GM21576 (cell line): ENCODE measurements around the gene NOP9.
"Not testable (repeated sequence)": the region's sequence is repeated elsewhere in the genome, so short reads cannot be mapped to it uniquely, and the experiment has no call there.

ENCODE experiments used
- ATAC-seq: cut with Tn5 transposase; IDR thresholded peaks from one replicate; pipeline ENCODE4 v1.9.1; 2021; ENCODE audit warnings: mild to moderate bottlenecking, moderate library complexity; ENCODE audit not compliant: unreplicated experiment

The NOP9 gene

DNA sequence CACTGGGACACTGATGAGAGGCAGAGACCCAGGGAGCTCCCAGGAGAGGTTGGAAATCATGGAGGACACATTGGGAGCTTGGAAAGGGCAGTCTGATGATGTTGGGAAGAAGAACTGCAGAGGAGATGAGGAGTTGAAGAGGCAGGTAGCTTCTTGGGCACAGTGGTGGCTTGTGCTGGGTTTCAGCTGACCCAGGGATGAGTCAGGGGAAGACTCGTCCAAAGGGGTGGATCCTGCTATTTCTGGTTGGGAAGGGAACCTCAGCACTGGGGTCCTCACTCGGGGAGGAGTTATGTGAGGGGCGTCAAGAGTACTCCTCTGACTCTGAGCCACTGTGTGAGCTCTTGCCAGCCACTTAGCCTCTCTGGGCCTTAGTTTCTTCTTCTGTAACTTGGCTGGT lies 23.7 kb downstream of the NOP9 start:
- no peak for ATAC-seq

GRCh38 chr14:24324024-24324423 lies 24.4 kb downstream of the NOP9 start:
- ATAC-seq = no peak

DNA sequence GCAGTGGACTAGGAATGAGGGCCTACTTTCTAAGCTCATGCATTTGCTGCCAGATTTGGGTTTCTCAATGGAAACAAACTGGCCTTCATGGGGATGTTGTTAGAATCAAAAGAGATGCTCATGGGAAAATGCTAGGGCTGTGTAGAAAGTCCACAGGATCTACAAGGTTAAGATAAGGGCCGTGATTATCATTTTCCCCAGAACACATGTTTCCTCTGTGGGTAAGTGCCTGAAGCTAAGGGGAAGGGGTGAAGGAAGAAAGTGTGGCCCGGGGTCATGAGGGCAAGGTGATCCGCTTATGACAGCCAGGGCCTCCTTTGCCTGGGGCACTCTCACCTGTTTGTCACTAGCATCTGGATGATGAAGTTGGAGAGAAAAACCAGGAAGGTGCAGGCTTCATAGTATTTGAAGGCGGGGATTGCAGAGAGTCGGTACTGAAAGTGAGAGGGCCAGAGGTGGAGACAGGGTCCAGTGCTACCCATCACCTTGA lies 25.4 kb downstream of the NOP9 start:
- ATAC-seq = no peak

GRCh38 chr14:24325963-24326362 lies 26.3 kb downstream of the NOP9 start:
- ATAC-seq = no peak

DNA sequence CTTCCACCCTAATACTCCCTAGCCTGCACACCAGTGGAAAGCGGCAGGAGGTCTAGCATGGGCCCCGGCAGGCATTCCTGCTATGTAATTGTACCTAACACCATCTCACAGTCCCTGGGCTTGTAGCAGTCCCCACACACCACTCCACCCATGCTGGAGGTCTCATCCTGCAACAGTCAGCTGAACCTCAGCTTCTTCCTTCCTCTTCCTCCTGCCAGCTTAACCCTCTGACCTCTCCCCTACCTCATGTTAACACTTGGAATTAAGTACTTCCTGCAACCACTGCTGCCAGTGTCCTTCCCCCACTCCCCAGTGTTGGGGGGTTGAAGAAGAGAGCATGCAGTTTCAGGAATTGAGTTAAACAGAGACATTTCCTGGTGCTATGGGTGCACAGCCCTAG lies 27.7 kb downstream of the NOP9 start:
- no peak for ATAC-seq

DNA sequence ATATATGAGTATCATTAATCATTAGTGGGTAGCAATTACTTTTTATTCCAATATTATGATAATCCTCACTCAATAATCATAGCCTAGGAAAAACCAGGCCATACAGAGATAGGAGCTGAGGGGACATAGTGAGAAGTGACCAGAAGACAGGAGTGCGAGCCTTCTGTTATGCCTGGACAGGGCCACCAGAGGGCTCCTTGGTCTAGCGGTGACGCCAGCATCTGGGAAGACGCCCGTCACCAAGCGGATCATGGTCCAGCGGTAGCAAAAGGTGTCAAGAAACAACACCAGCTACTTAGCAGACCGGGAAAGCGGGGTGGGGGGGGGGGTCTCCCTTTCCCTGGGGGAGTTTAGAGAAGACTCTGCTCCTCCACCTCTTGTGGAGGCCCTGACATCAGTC lies 28.3 kb downstream of the NOP9 start:
- not testable (repeated sequence) for ATAC-seq

DNA sequence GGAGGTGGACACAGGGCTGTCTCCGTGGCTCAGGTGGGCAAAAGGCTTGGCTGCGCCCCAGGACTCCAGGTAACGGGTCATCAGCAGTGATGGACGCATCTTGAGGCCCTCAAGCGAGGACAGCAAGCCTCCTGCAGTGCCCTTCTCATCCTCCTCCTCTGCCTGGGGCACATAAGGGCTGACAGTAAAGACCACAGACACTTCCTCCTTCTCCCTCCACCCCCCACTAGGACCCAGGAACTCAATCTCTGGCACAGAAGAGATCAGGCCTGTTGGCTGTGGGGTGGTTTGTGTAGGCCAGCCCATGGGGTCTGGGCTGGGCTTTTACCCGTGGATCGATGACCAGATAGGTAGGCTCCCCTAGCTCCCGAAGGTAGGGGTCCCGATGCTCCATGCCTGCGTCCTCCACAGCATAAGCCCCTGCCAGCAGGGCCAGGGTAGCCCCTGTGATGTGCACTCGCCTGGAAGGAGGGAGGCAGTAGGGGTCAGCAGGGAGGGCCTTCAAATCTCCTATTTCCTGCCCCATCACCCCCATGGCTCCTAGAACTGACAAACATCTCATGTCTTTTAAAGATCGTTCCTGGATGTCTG lies 29.5 kb downstream of the NOP9 start:
- no peak for ATAC-seq

GRCh38 chr14:24329736-24330135 lies 30.1 kb downstream of the NOP9 start:
- no peak for ATAC-seq

DNA sequence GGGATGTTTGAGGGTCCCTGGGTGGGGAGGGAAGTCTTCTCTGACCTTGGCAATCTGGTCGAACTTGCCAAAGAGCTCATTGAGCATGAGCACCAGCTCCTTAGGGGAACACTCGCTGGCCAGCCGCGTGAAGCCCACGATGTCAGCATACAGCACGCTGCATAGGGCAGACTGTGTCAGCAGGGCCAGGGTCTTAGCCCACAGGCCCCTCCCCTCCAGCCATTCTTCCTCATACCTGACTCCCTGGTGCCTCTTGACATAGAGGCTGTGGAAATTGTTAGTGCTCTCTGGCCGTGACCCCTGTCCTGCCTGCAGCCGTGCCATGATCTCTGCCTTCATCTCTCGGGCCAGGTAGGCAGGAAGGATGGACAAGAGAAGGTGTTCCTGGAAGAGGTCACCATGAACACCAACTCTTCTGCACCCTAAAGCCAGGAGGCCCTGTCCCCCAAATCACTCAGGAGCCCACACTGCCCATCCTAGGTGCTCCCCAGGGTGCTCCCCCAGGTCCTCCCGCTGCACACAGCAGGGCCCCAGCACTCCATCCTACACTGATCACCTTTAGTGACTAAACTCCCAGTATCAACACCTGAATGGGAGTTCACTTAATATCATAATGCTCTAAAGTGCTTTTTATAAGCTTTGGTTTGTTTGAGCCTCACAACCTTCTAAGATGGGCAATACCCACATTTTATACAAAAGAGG lies 31.5 kb downstream of the NOP9 start:
- ATAC-seq = no peak

DNA sequence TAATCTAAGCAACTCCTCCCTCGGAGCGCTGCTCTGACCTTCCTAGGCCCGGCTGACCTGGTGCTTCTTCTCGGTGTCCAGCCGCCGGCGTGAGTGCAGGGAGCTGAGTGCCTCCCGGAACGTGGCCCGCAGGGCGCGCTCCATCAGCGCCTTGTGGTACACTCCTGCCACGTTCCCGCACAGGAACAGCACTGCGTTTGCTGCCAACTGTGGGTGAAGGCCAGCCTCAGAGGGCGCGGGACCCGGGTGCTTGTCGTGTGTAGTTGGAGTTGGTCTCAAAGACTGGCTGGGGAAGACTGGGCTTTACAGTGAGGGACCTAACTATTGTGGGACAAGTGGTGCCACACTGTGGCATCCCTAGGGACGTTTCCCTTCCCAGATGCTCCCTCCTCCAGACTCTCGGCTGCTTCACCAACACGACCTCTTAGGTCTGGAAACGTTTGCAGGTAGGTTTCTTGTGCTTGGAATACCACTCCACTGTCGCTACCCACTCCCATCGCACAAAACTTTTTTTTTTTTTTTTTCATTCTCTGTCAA lies 32.1 kb downstream of the NOP9 start:
- ATAC-seq = no peak

DNA sequence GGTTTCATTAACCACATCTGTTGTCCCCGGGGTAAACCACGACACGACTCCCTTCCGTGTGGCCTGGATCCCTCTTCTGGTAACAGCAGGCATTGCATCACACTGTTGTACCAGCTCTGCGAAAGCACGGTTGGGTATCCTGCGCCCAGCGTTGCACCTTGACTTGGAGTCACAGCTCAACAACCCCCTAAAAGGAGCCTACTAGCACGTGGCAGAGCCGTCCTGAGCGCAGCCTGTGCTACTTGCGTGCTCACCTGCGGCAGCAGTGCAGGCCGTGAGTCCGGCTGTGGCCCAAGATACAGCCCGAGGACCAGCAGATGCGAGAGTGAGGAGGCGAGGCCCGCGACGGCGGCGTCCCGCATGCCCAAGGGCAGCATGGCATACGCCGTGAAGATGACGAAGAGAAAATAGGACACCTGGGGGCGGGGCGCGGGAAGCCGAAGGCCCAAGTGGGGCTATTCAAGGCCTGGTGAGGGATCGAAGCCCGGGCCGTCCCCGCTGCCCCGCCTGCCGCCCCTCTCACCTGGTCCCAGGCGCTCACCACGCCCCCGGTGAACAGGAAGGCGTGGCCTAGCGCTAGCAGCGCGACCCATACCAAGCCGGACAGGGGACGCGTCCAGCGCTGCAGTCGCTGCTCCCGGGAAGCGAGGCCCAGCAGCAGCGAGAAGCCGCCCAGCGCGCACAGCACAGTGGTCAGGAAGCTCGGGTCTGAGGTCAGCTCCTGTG lies 32.8 kb downstream of the NOP9 start:
- ATAC-seq = peak; percentile 75

DNA sequence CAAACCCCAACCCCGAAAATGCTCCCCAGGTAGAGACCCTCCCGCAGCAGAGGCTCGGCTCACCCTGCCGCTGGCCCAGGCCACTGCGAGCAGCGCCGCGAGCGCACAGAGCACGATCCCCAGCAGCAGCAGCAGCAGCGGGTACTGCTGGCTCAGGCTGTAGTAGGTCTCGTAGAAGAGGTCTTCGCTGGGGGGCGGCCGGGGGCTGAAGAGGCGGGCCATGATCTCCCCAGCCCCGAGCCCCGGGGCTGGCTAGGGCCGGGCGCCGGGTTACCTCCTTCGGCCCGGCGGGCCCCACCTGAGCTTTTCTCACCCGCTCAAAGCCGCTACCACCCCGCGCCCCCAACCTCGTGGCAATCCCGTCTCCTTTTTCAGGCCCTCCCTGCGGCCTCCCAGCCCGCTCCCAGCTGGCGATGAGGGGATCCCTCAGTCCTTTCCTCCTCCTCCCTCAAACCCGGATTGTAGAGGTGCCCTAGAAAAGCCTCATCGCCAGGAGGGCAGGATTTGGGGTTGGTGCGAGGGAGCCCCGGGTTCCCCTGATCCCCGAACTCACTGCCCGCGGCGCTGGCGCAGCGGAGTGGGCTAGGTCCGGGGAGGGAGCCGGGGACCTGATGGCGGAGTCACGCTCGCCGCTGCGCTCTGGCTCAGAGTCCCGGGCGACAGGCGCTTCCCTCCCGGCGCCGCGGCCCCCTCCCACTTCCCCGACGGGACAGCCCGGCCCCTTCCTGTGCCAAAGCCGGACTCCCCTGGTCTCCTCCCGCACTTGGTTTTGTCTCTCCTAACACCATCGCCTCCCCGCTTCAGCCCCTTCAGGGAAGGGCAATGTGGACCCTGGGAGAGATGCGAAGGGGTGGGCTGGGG lies 35.0 kb downstream of the NOP9 start, which contains the start of gene ADCY4:
Gene ADCY4, minus strand, starts transcription at position 641 of the 861 bp plus-strand sequence. Its CDS starts 419 bp downstream, at position 222.
- no peak for ATAC-seq

- no peak for ATAC-seq
Measured at GRCh38 chr14:24335461-24336171, 36.0 kb downstream of the NOP9 start.

GRCh38 chr14:24337144-24337823 lies 37.6 kb downstream of the NOP9 start:
- no peak for ATAC-seq

- ATAC-seq = no peak
Measured at GRCh38 chr14:24337824-24338175, 38.1 kb downstream of the NOP9 start.

DNA sequence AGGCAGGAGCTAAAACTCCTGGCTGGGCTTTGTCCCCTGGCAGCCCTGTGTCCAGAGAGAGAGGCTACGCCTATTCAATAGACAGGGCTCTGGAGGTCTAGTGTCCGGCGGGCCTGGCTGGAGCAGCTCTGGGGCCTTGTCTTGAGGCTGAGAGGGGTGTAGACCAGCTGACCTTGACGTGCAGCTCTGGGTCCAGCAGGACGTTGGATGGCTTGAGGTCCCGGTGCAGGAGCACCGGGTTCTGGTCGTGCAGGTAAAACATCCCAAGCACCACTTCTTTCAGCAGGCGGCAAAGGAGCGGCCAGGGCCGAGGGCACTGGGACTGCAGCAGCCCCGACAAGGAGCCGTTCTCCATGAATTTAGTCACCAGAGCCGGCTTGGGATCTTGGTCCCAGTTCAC lies 39.2 kb downstream of the NOP9 start:
- no peak for ATAC-seq

- peak; percentile 95 for ATAC-seq
Measured at GRCh38 chr14:24339284-24340151, 39.9 kb downstream of the NOP9 start, which contains the start of gene RIPK3. Gene RIPK3 (minus strand): TSS chr14:24339991. CDS start chr14:24339826, 165 bp downstream.

- ATAC-seq = no peak
Measured at GRCh38 chr14:24340606-24341005, 41.0 kb downstream of the NOP9 start.
